Chondrocyte (in vitro differentiated cells): ENCODE results near the gene SUGCT. TPM values are rescaled to one million over a fixed set of nuclear protein-coding genes. Genes with fewer than 3 reads are reported as not detected.

Experiments
- DNase-seq: peaks from one replicate; pipeline ENCODE4 v3.0.0; 2021; ENCODE audit warnings: mixed read lengths, low spot score
- H3K27ac Mint-ChIP-seq: one replicate; pipeline ENCODE4 v1.8.0; 2021; ENCODE audit warnings: mild to moderate bottlenecking, moderate library complexity, mixed read lengths; ENCODE audit not compliant: unreplicated experiment
- H3K27me3 Mint-ChIP-seq: 2 replicates; pipeline ENCODE4 v1.8.0; 2021; ENCODE audit warnings: low read depth, mixed read lengths
- H3K36me3 Mint-ChIP-seq: 2 replicates; pipeline ENCODE4 v1.8.0; 2021; ENCODE audit warnings: low read depth, mixed read lengths
- H3K4me1 Mint-ChIP-seq: 2 replicates; pipeline ENCODE4 v1.8.0; 2021; ENCODE audit warnings: low read depth, mild to moderate bottlenecking, mixed read lengths
- H3K4me3 Mint-ChIP-seq: one replicate; pipeline ENCODE4 v1.8.0; 2021; ENCODE audit warnings: mild to moderate bottlenecking, moderate library complexity, mixed read lengths; ENCODE audit not compliant: unreplicated experiment
- H3K9me3 Mint-ChIP-seq: 2 replicates; pipeline ENCODE4 v1.8.0; 2021; ENCODE audit warnings: low read depth, mixed read lengths
- CTCF ChIP-seq: fragments of 200-600 bp; sonication (generic); IDR thresholded peaks from 2 replicates; pipeline ENCODE4 v1.5.0; 2021; ENCODE audit warnings: antibody characterized with exemption, mild to moderate bottlenecking, moderate library complexity
- total RNA-seq: library from RNA; stranded (reverse); gene quantifications from 3 replicates; pipeline ENCODE4 v1.2.1, GENCODE V29; 2021

Gene SUGCT
- total RNA-seq, 1 donor from 2014 or later, result 34.4 TPM

- DNase-seq, result no peak
- TF ChIP-seq CTCF, result no peak
- H3K36me3 Mint-ChIP-seq, result peaks cover 2% of the 10 kb centered on the region
- peak overlapping the region; percentile 82 for H3K27ac Mint-ChIP-seq
- H3K4me3 Mint-ChIP-seq, result no peak overlapping the region
- no peaks in the 10 kb centered on the region for H3K27me3 Mint-ChIP-seq
- H3K4me1 Mint-ChIP-seq, result peaks cover 28% of the 10 kb centered on the region
- peaks cover 5% of the 10 kb centered on the region for H3K9me3 Mint-ChIP-seq
Measured at GRCh38 chr7:40356312-40356711, 221.5 kb downstream of the SUGCT start.

- Mint-ChIP-seq H3K9me3 (peaks cover 5% of the 10 kb centered on the region), H3K4me3 (no peak overlapping the region), H3K27ac (peak overlapping the region; percentile 82), H3K27me3 (no peaks in the 10 kb centered on the region), H3K4me1 (peaks cover 28% of the 10 kb centered on the region), H3K36me3 (peaks cover 5% of the 10 kb centered on the region)
- DNase-seq, result no peak
- no peak for TF ChIP-seq CTCF
Measured at GRCh38 chr7:40356871-40357709, 222.3 kb downstream of the SUGCT start.

DNA sequence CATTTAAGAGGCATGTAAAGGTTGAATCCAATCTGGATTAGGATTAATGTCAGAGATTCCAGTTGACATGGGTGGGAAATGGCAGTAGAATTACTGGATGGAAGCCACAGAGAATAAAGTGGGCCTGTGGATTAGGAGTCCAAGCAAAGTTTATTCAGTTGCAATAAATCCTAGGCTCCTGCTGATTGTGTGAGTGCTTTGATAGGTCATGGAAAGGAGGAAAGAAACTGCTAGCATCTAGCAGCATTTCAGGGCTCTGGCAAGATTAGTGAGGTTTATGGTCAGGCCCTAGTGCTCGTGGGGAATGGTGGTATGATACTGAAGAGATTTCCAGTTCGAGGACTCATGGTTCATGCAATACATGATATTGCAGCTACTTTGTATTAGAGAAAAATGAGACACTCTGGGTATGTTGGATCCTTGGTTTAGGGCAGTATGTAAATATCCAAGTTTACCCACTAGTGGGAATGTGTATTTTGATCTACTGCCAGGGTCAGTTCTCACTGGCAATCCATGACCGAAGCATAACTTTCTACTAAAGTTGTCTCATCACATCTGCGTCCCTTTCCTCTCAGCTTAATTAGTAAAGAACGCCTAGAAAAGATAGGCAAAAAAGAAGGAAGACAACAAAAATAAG is 235.0 kb downstream of the SUGCT start:
- H3K36me3 Mint-ChIP-seq, result peaks cover 5% of the 10 kb centered on the region

GRCh38 chr7:40371806-40372440 is 237.1 kb downstream of the SUGCT start:
- H3K9me3 Mint-ChIP-seq, result peaks cover 3% of the 10 kb centered on the region
- no peak for DNase-seq
- H3K27ac Mint-ChIP-seq, result no peak overlapping the region
- peaks cover 6% of the 10 kb centered on the region for H3K36me3 Mint-ChIP-seq
- no peak for TF ChIP-seq CTCF
- H3K4me1 Mint-ChIP-seq, result peaks cover 39% of the 10 kb centered on the region
- H3K27me3 Mint-ChIP-seq, result no peaks in the 10 kb centered on the region
- H3K4me3 Mint-ChIP-seq, result no peak overlapping the region

More for the DNA sequence above, 235.0 kb downstream of the SUGCT start:
- peaks cover 39% of the 10 kb centered on the region for H3K4me1 Mint-ChIP-seq
- no peaks in the 10 kb centered on the region for H3K27me3 Mint-ChIP-seq
- H3K27ac Mint-ChIP-seq, result peak overlapping the region; percentile 50
- H3K9me3 Mint-ChIP-seq, result peaks cover 2% of the 10 kb centered on the region
- H3K4me3 Mint-ChIP-seq, result no peak overlapping the region
- no peak for DNase-seq
- no peak for TF ChIP-seq CTCF

- TF ChIP-seq CTCF, result no peak
- H3K36me3 Mint-ChIP-seq, result peaks cover 12% of the 10 kb centered on the region
- H3K4me1 Mint-ChIP-seq, result peaks cover 36% of the 10 kb centered on the region
- H3K4me3 Mint-ChIP-seq, result no peak overlapping the region
- H3K27ac Mint-ChIP-seq, result no peak overlapping the region
- no peaks in the 10 kb centered on the region for H3K27me3 Mint-ChIP-seq
- no peak for DNase-seq
- H3K9me3 Mint-ChIP-seq, result peaks cover 17% of the 10 kb centered on the region
Measured at GRCh38 chr7:40374575-40374974, 239.8 kb downstream of the SUGCT start.
